HG03064 (cell line): ENCODE data around the gene COMMD1.
A peak's percentile ranks its signal among the peaks of the same experiment; 100 is the strongest.
"Not testable (repeated sequence)": the region's sequence is repeated elsewhere in the genome, so short reads cannot be mapped to it uniquely, and the experiment has no call there.

ENCODE experiments used
- ATAC-seq: cut with Tn5 transposase; IDR thresholded peaks from one replicate; pipeline ENCODE4 v1.9.1; 2021; ENCODE audit warnings: low read depth; ENCODE audit not compliant: unreplicated experiment

Gene COMMD1

DNA sequence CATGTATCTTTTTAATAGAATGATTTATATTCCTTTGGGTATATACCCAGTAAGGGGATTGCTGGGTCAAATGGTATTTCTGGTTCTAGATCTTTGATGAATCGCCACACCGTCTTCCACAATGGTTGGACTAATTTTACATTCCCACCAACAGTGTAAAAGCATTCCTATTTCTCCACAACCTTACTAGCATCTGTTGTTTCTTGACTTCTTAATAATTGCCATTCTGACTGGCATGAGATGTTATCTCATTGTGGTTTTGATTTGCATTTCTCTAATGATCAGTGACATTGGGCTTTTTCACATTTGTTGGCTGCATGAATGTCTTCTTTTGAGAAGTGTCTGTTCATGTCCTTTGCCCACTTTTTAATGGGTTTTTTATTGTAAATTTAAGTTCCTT lies 220.8 kb downstream of the COMMD1 start:
- ATAC-seq = not testable (repeated sequence)

- ATAC-seq = no peak
Measured at GRCh38 chr2:62133320-62133823, 227.9 kb downstream of the COMMD1 start.

- ATAC-seq = no peak
Measured at GRCh38 chr2:62136956-62137830, 231.7 kb downstream of the COMMD1 start.

GRCh38 chr2:62140426-62141141 lies 235.1 kb downstream of the COMMD1 start:
- ATAC-seq = peak; percentile 45

DNA sequence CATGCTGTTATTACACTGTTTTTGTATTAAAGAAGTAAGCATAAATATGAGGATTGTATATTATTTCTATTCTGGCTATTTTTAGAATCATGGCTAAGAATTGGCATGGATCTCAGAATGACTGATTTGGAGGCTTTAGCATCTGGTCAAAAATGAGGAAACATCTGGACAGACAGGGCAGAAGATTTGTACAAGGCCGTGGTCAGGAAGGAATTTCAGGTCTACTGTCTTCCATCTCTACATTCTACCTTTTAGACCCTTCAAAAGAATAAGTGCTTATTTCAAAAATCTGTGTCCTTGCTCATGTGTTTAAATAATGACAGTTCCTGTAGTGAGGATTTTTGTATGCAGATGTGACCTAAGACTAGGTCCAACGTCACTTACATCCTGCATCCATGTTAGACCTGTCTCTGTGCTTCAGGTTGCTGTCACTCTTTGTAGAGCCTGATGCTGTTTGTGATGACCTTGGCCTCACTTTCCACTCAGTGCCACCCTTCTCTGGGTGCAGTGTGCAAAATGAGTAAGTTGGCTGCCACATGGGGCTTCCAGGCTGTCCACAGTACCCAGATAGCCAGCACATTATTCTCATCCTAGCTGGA lies 235.8 kb downstream of the COMMD1 start:
- ATAC-seq = no peak

- no peak for ATAC-seq
Measured at GRCh38 chr2:62142054-62142453, 236.6 kb downstream of the COMMD1 start.

GRCh38 chr2:62143696-62144095 lies 238.2 kb downstream of the COMMD1 start:
- no peak for ATAC-seq

DNA sequence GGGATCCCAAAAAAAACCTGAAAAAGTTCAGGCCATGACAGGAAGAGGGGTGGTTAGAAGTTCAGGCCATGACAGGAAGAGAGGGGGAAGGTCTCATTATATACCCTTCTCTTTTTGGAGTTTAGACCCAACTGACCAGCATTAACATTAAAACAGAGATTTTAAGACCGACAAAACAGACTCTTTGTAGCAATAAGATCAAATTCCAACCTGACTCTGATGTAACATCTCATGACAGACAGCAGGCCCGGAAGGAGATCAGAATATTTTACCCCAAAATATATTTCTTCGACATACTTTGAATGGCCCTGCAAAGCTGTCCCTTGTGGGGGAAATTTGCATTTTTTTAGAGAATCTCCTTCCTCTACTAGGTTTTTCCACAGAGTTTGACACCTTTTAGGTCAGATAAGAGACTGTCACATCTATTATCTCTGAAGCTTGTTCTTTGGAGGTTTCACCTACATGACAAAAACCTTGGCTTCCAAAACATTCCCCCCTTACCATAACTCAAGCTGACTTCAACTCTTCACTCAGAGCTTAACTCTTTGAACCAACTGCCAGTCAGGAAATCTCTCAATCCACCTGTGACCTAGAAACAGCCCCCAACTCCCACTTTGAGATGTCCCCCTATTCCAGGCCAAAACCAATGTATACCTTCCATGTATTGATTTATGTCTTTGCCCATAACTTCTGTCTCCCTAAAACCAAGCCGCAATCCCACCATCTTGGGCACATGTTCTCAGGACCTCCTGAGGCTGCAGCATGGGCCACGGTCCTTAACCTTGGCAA lies 239.4 kb downstream of the COMMD1 start:
- ATAC-seq = no peak

DNA sequence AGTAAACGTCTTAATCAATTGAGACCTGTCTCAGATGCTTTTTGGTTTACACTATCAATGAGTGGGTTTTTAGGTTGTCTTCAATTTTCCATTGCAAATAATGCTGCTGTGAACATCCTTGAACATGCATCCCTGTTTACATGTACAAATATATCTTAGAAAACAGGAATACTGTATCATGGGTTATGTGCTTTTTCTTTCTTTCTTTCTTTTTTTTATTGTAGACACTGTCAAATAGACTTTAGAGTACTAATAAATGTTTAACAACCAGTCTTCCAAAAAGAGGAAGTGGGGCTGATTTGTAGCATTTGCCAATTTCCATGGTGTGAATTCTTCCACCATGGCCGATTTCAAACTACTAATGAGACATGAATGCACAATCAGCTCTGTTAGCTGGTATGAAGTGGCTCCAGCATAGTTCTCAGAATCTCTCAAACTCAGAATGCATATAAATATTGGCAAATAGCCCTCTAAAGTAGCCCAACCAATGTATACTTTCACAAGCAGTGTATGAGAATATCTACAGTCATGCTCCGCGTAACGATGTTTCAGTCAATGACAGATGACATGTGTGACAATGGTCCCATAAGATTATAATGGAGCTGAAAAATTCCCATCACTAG lies 240.1 kb downstream of the COMMD1 start:
- ATAC-seq = peak; percentile 47

- not testable (repeated sequence) for ATAC-seq
Measured at GRCh38 chr2:62146790-62147189, 241.3 kb downstream of the COMMD1 start.

DNA sequence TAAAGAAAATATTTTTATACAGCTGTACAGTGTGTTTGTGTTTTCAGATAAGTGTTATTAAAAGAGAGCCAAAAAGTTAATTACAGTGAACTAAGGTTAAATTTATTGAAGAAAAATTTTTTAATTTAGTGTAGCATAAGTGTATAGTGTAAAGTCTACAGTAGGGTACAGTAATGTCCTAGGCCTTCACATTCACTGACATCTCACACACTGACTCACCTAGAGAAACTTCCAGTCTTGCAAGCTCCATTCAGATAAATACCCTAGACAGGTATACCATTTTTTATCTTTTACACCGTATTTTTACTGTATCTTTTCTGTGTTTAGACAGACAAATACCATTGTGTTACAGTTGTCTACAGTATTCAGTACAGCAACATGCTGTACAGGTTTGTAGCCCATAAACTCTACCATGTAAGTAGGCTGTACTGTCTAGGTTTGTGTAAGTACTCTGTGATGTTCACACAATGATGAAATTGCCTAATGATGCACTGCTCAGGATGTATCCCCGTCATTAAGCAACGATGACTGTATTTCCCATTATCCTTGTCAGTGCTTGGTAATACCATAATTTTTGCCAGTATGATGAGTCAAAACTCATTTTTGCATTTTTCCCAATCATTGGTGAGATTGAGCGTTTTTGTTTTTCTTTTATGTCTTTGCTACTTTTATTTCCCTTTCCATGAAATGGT lies 242.3 kb downstream of the COMMD1 start:
- no peak for ATAC-seq

- ATAC-seq = no peak
Measured at GRCh38 chr2:62149708-62150107, 244.2 kb downstream of the COMMD1 start.

GRCh38 chr2:62150597-62151305 lies 245.3 kb downstream of the COMMD1 start:
- no peak for ATAC-seq

- ATAC-seq = no peak
Measured at GRCh38 chr2:62151306-62151638, 245.8 kb downstream of the COMMD1 start.

DNA sequence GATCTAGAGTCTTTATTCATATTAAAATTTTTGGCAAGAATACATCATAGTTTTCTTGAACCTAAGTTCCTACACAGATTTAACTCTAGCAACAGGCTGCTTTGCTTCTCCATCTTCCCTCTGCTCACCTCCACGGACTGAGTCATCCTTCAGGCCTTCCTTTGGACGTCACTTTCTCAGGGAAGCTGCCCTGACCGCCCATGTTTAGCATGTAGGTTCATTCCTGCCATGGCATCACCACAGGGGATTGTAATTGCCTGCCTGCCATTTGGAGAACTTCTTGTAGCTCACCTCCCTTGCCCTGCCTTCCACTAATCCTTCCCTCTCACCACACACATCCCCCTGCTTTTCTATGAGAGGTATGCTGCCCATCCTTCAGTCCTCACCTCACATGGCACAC lies 246.5 kb downstream of the COMMD1 start:
- no peak for ATAC-seq

GRCh38 chr2:62156861-62157496 lies 251.5 kb downstream of the COMMD1 start:
- ATAC-seq = no peak

DNA sequence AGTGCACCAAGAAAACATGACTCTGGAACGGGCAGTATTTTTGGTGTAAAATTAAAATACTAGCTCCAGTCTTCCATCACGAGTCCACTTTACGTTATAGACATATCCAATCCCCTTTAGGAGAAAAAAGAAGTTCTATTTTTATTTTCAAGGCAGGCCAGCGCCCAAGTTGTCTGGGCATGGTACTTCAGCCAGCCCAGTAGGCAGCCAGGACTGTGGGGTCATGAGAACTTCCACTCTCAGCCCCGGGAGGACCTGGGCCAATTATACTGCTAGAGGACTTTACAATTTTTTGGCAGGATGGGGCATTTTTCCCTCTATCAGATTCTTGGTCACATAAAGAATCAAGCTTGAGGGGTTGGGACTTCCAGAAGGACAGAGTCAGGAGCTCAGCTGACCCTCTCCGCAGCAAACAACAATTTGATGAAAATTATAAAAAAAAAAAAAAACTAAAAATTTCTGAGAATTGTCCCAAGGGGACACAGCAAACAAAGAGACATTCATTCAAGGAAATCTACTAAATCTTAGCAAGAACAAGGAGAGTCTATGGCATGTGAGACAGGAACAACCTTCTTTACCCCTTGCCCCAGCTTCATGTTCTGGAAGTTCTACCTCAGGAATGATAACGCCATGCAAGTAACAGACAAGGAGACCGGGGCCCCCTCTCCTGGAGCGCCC lies 253.1 kb downstream of the COMMD1 start:
- ATAC-seq = no peak

GRCh38 chr2:62160691-62161090 lies 255.2 kb downstream of the COMMD1 start:
- ATAC-seq = not testable (repeated sequence)
